ENCODE measurements around the gene BTBD7. TPM values are rescaled to one million over a fixed set of nuclear protein-coding genes. Genes with fewer than 3 reads are reported as not detected.

The BTBD7 gene
- total and polyA plus RNA-seq, 2 experiments from 2014 or later = 14.8 to 25.8 TPM

DNA sequence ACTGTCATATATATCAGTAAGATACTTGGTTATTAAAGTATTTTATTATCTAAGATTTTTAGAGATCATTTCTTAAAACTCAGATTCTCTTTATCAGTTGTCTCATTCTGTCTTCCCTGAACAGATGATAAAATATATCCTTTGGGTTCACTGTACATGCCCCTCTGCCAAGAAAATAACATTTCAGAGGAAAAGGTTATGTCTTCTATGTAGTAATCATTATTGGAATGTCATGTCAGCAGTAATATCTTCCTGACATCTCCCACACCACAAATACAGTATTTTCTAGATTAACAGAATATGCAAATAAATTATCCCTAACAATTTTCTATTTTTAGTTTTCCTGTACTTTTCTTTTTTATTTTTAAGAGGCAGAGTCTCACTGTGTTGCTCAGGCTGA, 26.0 kb downstream of the BTBD7 start:
- DNase-seq (ENCODE audit: low spot score) = no peak
- Histone ChIP-seq H4K20me1 (ENCODE audit: insufficient read depth, poor library complexity, severe bottlenecking) (peaks cover 17% of the 10 kb centered on the region), H3K27me3 (no peaks in the 10 kb centered on the region), H3K9me3 (ENCODE audit: low read depth) (no peaks in the 10 kb centered on the region), H3K4me1 (ENCODE audit: insufficient read depth) (peaks cover 12% of the 10 kb centered on the region), H3K36me3 (replicated peaks; ENCODE audit: insufficient read depth, low read depth) (no peaks in the 10 kb centered on the region), H3K4me3 (no peak overlapping the region), H3K27ac (no peak overlapping the region), H3K4me2 (no peak overlapping the region), H2AFZ (no peak overlapping the region), H3K79me2 (peaks cover 98% of the 10 kb centered on the region), H3K9me2 (replicated peaks; ENCODE audit: insufficient read depth) (no peaks in the 10 kb centered on the region)
- TF ChIP-seq EZH2phosphoT487 (IDR thresholded peaks at IDR 0.05; ENCODE audit: low read depth, severe bottlenecking, unreplicated experiment) = no peak
- TF ChIP-seq EZH2 (IDR thresholded peaks at IDR 0.05; ENCODE audit: borderline replicate concordance) = no peak
- TF ChIP-seq, protein P1, sequence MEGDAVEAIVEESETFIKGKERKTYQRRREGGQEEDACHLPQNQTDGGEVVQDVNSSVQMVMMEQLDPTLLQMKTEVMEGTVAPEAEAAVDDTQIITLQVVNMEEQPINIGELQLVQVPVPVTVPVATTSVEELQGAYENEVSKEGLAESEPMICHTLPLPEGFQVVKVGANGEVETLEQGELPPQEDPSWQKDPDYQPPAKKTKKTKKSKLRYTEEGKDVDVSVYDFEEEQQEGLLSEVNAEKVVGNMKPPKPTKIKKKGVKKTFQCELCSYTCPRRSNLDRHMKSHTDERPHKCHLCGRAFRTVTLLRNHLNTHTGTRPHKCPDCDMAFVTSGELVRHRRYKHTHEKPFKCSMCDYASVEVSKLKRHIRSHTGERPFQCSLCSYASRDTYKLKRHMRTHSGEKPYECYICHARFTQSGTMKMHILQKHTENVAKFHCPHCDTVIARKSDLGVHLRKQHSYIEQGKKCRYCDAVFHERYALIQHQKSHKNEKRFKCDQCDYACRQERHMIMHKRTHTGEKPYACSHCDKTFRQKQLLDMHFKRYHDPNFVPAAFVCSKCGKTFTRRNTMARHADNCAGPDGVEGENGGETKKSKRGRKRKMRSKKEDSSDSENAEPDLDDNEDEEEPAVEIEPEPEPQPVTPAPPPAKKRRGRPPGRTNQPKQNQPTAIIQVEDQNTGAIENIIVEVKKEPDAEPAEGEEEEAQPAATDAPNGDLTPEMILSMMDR (IDR thresholded peaks at IDR 0.05; ENCODE audit: poor library complexity) = no peak

DNA sequence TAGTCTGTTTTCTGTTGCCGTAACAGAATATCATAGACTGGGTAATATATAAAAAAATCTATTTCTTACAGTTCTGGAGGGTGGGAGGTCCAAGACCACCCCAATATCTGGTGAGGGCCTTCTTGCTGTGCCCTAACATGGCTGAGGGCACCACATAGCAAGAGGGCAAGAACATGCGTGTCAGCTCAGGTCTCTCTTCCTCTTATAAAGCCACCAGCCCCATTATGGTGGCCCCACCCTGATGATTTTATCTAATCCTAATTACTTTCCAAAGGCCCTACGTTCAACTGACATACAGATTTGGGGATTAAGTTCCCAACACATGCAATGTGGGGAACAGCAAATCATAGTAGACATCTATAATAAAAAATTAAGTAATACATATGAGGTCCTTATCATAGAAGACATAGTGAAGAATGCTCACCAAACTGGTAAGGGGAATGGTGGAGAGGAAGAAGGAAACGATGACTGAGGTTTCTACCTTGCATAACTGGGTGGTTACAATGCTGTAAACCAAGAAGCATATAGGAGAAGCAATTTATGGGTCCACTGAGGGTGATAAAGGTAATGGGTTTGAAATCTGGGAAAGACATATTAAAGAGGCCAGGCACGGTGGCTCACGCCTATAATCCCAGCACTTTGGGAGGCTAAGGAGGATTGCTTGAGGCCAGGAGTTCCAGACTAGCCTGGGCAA, 27.0 kb downstream of the BTBD7 start:
- Histone ChIP-seq H4K20me1 (ENCODE audit: insufficient read depth, poor library complexity, severe bottlenecking) (peaks cover 21% of the 10 kb centered on the region), H3K36me3 (replicated peaks; ENCODE audit: insufficient read depth, low read depth) (no peaks in the 10 kb centered on the region), H3K9me2 (replicated peaks; ENCODE audit: insufficient read depth) (no peaks in the 10 kb centered on the region), H3K79me2 (peaks cover 98% of the 10 kb centered on the region), H3K27me3 (no peaks in the 10 kb centered on the region), H3K27ac (peak overlapping the region; percentile 49), H3K4me1 (ENCODE audit: insufficient read depth) (peaks cover 12% of the 10 kb centered on the region), H3K4me3 (no peak overlapping the region), H2AFZ (no peak overlapping the region), H3K4me2 (no peak overlapping the region), H3K9me3 (ENCODE audit: low read depth) (no peaks in the 10 kb centered on the region)
- TF ChIP-seq, protein P1 (IDR thresholded peaks at IDR 0.05; ENCODE audit: poor library complexity) = no peak
- TF ChIP-seq EZH2phosphoT487 (IDR thresholded peaks at IDR 0.05; ENCODE audit: low read depth, severe bottlenecking, unreplicated experiment) = no peak
- no peak for TF ChIP-seq EZH2 (IDR thresholded peaks at IDR 0.05; ENCODE audit: borderline replicate concordance)
- no peak for DNase-seq (ENCODE audit: low spot score)
- 78% methylated on average over 6 of the region's 6 CpGs for WGBS (ENCODE audit: low lambda C conversion rate, missing lambda C conversion rate)

DNA sequence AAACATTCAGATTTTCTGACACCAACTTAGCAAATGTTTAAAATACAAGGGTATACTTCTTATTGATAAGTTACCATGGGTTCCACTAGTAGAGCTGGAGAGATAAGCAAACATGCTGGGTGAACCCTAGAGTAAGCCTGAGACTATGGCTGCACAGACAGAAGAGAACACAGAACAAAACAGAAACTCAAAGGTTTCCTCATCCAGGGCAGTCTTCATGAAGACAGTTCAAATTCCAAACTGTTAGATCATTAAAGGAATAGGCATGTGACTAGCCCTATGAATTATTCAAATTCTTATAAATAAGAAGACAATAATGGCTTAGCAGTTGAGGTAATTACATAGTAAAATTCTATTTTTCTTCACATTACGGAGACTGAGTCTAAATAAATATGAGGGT, 28.1 kb downstream of the BTBD7 start:
- Histone ChIP-seq H3K4me3 (no peak overlapping the region), H3K36me3 (replicated peaks; ENCODE audit: insufficient read depth, low read depth) (no peaks in the 10 kb centered on the region), H3K27ac (peak overlapping the region; percentile 49), H3K9me3 (ENCODE audit: low read depth) (no peaks in the 10 kb centered on the region), H3K4me1 (ENCODE audit: insufficient read depth) (peaks cover 16% of the 10 kb centered on the region), H3K4me2 (no peak overlapping the region), H2AFZ (no peak overlapping the region), H3K79me2 (peaks cover 94% of the 10 kb centered on the region), H3K27me3 (no peaks in the 10 kb centered on the region), H3K9me2 (replicated peaks; ENCODE audit: insufficient read depth) (no peaks in the 10 kb centered on the region), H4K20me1 (ENCODE audit: insufficient read depth, poor library complexity, severe bottlenecking) (peaks cover 21% of the 10 kb centered on the region)
- WGBS (ENCODE audit: low lambda C conversion rate, missing lambda C conversion rate) = 95% methylated on average over 1 of the region's 1 CpG
- TF ChIP-seq EZH2phosphoT487 (IDR thresholded peaks at IDR 0.05; ENCODE audit: low read depth, severe bottlenecking, unreplicated experiment) = no peak
- TF ChIP-seq, protein P1 (IDR thresholded peaks at IDR 0.05; ENCODE audit: poor library complexity) = no peak
- TF ChIP-seq EZH2 (IDR thresholded peaks at IDR 0.05; ENCODE audit: borderline replicate concordance) = no peak
- peak; percentile 23 for DNase-seq (ENCODE audit: low spot score)
